ENCODE data around the gene TOE1.
"Not testable (repeated sequence)": the region's sequence is repeated elsewhere in the genome, so short reads cannot be mapped to it uniquely, and the experiment has no call there.

Gene TOE1

GRCh38 chr1:45355683-45356082 is 15.7 kb downstream of the TOE1 start:
- no peak for DNase-seq (ENCODE audit: low read depth in 3 of 3)

- DNase-seq (ENCODE audit: low read depth in 3 of 3) = no peak
Observed at GRCh38 chr1:45356186-45356585, 16.2 kb downstream of the TOE1 start.

GRCh38 chr1:45359882-45360513 is 20.0 kb downstream of the TOE1 start:
- DNase-seq (ENCODE audit: low read depth in 3 of 3) = peak in 2 of 3 donors; percentile 17 to 47

- DNase-seq (ENCODE audit: low read depth in 3 of 3) = not testable (repeated sequence)
Observed at GRCh38 chr1:45360981-45361380, 21.0 kb downstream of the TOE1 start.

GRCh38 chr1:45364294-45364693 is 24.3 kb downstream of the TOE1 start:
- no peak for DNase-seq (ENCODE audit: low read depth in 3 of 3)

GRCh38 chr1:45365051-45365450 is 25.1 kb downstream of the TOE1 start:
- DNase-seq (ENCODE audit: low read depth in 3 of 3) = no peak

DNA sequence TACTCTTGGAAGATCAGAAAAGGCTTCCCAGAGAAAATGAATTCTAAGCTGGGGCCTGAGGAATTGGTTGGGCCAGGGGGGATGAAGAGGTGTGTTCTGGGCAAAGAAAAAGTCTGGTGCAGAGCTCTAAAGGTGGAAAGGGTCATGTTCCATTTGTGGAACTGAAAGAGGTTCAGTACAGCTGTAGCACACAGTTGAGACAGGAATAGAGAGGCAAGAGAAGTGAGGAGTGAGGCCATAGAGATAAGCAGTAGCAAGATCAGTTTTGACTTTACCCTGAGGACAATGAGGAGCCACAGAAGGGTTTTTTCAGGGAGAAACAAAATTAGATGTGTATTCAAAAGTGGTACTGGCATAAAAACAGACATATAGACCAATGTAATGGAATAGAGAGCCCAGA is 30.6 kb downstream of the TOE1 start:
- DNase-seq (ENCODE audit: low read depth in 3 of 3) = no peak

DNA sequence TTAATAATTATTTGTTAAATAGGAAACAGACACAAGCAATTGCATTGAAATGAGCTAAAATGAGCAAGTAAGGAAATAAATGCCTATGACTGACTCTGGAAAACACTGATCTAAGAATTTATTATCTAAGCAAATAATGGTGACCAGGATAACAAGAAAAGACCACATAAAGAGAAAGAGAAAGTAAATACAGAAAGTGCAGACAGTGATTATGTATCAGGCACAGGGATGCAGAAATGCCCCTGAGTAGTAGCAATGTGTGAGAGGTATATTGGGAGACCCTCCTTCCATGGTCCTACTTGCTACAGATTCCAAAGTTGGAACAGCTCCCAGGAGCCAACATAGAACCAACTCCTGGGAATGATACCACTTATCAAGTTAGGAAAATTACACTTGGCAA is 33.6 kb downstream of the TOE1 start:
- no peak for DNase-seq (ENCODE audit: low read depth in 3 of 3)

DNA sequence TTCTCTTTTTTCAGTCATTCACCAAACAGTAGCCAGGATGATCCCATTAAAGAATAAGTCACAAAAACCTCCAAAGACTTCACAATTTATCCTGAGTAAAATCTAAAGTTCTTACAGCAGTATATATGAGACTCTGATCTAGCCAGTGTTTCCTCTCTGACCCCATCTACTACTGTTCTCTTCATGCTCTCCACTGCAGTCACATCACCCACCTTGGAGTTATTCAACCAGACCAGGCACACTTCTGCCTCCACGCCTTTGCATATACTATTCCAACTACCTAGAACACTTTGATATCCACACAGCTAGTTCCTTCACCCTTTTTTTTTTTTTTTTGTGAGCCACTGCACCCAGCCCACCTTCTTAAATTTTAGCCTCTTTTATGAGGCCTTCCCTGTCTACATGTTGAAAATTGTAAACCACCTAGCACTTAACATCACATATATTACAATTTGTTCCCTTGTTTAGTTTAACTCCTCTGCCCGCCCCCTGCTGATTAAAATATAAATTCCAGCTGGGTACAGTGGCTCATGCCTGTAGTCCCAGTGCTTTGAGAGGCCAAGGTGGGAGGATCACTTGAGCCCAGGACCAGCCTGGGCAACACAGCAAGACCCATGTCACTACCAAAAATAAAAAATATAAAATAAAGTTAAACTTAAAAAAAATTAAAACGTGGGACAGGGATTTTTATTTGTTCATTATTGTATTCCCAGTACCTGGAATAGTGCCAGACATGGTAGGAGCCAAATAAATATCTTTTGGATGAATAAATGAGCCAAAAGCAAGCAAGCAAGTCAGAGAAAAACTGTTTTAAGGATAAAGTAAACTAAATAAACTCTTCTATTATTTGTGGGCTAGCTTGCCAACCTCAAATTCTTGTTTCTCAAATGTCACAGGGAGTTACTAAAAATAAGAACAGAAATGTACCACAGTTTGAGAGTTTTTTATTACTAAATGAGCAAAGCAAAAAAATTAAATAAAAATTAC is 35.4 kb downstream of the TOE1 start:
- DNase-seq (ENCODE audit: low read depth in 3 of 3) = no peak

DNA sequence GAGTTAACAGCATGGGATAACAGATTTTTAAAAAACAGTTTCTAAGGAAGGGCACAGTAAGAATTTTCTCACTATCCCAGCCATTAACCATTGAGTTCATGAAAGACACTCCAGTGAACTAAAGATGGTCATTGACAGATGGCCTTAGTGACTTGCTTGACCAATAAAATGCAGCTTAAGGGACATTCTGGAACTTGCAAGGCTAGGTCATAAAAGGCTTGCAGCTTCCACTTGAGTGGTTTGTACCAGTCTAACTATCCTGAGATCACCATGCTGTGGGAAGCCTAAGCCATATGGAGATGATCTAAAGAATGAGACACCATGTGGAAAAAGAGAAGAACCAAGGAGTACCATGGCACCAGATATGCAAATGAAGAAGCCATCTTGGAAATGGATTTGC is 38.2 kb downstream of the TOE1 start:
- no peak for DNase-seq (ENCODE audit: low read depth in 3 of 3)

GRCh38 chr1:45379524-45379923 is 39.6 kb downstream of the TOE1 start:
- DNase-seq (ENCODE audit: low read depth in 3 of 3) = no peak

- no peak for DNase-seq (ENCODE audit: low read depth in 3 of 3)
Observed at GRCh38 chr1:45380125-45380524, 40.2 kb downstream of the TOE1 start.

DNA sequence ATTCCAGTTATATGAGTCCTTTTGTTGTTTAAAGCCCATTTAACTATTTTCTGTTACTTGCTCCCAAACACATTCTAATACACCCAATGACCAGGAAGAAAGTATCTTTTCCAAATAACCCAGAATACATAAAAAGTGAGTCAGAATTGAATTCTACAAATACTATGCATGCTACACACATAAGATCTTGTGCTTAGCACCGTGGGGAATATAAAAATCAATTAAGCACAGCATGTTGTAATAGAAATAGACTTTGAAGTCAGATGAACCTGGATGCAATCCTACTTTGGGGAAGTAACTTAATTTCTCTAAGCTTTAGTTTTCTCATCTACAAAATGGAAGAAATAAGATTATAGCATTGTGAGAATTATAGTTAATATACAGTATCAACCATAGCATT is 40.8 kb downstream of the TOE1 start:
- DNase-seq (ENCODE audit: low read depth in 3 of 3) = no peak

DNA sequence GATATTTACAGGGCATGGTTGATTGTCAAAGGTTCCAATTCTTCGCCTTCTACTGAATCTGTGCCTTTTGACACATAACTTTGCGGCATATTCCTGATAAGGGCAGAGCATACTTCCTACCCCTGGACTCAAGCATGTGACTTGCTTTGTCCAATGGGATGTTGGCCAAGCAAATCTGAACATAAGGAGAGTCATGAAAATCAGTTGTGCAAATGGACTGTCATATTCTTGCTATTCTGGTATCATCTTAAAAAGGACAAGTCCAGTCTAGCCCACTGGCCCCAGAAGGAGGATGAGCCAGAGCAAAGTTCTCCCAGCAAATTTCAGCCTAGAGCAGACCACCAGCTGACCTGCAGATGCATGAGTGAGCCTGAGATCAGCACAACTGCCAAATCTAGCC is 41.3 kb downstream of the TOE1 start:
- no peak for DNase-seq (ENCODE audit: low read depth in 3 of 3)

GRCh38 chr1:45383191-45383590 is 43.2 kb downstream of the TOE1 start:
- DNase-seq (ENCODE audit: low read depth in 3 of 3) = no peak

DNA sequence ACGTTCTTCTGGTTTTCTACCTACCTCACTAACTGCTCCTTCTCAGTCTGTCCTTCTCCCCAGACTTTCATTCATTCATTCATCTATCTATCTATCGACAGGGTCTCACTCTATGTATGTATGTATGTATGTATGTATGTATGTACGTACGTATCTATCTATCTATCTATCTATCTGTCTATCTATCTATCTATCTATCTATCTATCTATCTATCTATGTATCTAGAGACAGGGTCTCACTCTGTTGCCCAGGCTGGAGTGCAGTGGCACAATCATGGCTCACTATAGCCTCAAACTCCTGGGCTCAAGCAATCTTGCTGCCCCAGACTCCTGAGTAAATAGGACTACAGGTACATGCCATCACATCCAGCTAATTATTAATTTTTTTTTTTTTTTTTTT is 44.2 kb downstream of the TOE1 start:
- DNase-seq (ENCODE audit: low read depth in 3 of 3) = not testable (repeated sequence)

DNA sequence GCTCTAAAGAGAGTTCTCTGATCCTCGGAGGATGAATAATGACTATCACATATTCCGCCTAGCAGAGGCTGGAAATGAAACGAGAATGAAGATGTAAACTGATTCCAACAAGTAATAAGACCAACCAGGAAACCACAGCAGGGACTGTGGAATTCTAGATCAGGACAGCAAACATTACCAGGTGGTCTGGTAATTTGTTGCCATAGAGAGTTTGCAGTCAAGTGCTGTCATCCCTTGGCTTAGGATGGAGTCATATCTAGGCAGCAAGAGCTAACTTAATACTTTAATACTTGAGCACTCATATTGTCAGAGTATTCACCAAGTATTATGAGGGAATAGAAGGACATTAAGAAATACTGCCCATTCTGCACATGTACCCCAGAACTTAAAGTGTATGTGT is 45.3 kb downstream of the TOE1 start:
- no peak for DNase-seq (ENCODE audit: low read depth in 3 of 3)

DNA sequence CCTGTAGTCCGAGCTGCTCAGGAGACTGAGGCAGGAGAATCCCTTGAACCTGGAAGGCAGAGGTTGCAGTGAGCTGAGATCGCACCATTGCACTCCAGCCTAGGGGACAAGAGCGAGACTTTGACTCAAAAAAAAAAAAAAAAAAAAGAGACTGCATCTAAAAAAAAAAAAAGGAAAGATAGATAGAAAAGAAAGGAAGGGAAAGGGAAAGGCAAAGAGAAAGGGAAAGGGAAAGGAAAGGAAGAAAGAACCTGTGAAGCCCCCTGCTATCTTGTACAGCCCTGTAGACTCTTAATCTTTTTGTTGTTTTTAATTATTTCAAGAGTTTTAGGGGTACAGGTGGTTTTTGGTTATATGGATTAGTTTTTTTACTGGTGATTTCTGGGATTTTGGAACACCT is 46.2 kb downstream of the TOE1 start:
- no peak for DNase-seq (ENCODE audit: low read depth in 3 of 3)

All from stimulated activated CD4-positive, alpha-beta T cell treated with anti-CD3 and anti-CD28 coated beads, TNF-alpha, amount 100 ng/mL, for 48 hours (primary cell).